Ureter (tissue), 1 donor: Measurements from ENCODE around the gene EIF3A. TPM values are rescaled to one million over a fixed set of nuclear protein-coding genes. Genes with fewer than 3 reads are reported as not detected.

Experiments
- DNase-seq: peaks from one replicate; pipeline ENCODE4 v3.0.0-alpha.2; 2020; ENCODE audit warnings: low spot score
- total RNA-seq: library from RNA; stranded (reverse); gene quantifications from one replicate; pipeline ENCODE4 v1.2.4, GENCODE V29; 2023
- donor health status: DM: yes; HTN: yes; CAD: no.

The EIF3A gene
- total RNA-seq, 1 donor from 2014 or later: 134 TPM

GRCh38 chr10:119005362-119006043, 75.1 kb downstream of the EIF3A start:
- DNase-seq: no peak

- no peak for DNase-seq
These were observed 76.9 kb downstream of the EIF3A start for GRCh38 chr10:119003572-119004289.

GRCh38 chr10:119001717-119002500, 78.7 kb downstream of the EIF3A start:
- DNase-seq: no peak

- no peak for DNase-seq
These were observed 82.4 kb downstream of the EIF3A start for GRCh38 chr10:118998183-118998582.

GRCh38 chr10:118997379-118997778, 83.2 kb downstream of the EIF3A start:
- DNase-seq: no peak

- DNase-seq: no peak
These were observed 84.9 kb downstream of the EIF3A start for GRCh38 chr10:118995739-118996138.

GRCh38 chr10:118994321-118994720, 86.3 kb downstream of the EIF3A start:
- DNase-seq: no peak

- DNase-seq: no peak
These were observed 87.4 kb downstream of the EIF3A start for GRCh38 chr10:118993214-118993613.

GRCh38 chr10:118992496-118992895, 88.1 kb downstream of the EIF3A start:
- no peak for DNase-seq

GRCh38 chr10:118990326-118990725, 90.3 kb downstream of the EIF3A start:
- DNase-seq: no peak

GRCh38 chr10:118986815-118987790, 93.5 kb downstream of the EIF3A start:
- no peak for DNase-seq

- no peak for DNase-seq
These were observed 95.0 kb downstream of the EIF3A start for GRCh38 chr10:118985576-118985975.

Other genes starting within 250 kb of the EIF3A start
- 0.52 TPM for gene NANOS1, start 51.1 kb downstream of the EIF3A start, total RNA-seq
- gene DENND10, start 23.3 kb upstream of the EIF3A start, total RNA-seq: 31.9 TPM
- gene SFXN4, start 84.9 kb upstream of the EIF3A start, total RNA-seq: 34.5 TPM
- 95.0 TPM for gene PRDX3, start 98.0 kb upstream of the EIF3A start, total RNA-seq
- 16.7 TPM for gene GRK5, start 126.8 kb upstream of the EIF3A start, total RNA-seq